ENCODE measurements around the gene HTD2. TPM values are rescaled to one million over a fixed set of nuclear protein-coding genes. Genes with fewer than 3 reads are reported as not detected.

Gene HTD2
- total and polyA plus RNA-seq, 12 donors = 1.6 to 13.2 (median 10.3) TPM

- Histone ChIP-seq H3K27me3 (no peaks in the 10 kb centered on the region), H3K36me3 (replicated peaks in 1 of 2) (no peaks in the 10 kb centered on the region), H3K27ac (no peak overlapping the region), H3K4me3 (no peak overlapping the region), H3K4me1 (replicated peaks in 1 of 2) (peaks cover 8 to 10% of the 10 kb centered on the region in 2 donors), H3K9me3 (replicated peaks in 1 of 3) (no peaks in the 10 kb centered on the region)
- TF ChIP-seq CTCF (IDR thresholded peaks at IDR 0.05) = no peak
- WGBS, 4 donors = 93 to 97% (median 94%) methylated on average over 7 of the region's 7 CpGs
- DNase-seq = no peak
- intact Hi-C loops (cut with DNase I) = no loop called here
These were observed 41.7 kb downstream of the HTD2 start for GRCh38 chr3:58347984-58348383.

GRCh38 chr3:58349792-58350626, 43.7 kb downstream of the HTD2 start:
- no peaks in the 10 kb centered on the region for H3K36me3 ChIP-seq (replicated peaks in 1 of 2)
- no peaks in the 10 kb centered on the region for H3K9me3 ChIP-seq (replicated peaks in 1 of 3)
- WGBS, 4 donors = 71 to 79% (median 75%) methylated on average over 7 of the region's 7 CpGs
- intact Hi-C loops (cut with DNase I) = no loop called here
- DNase-seq = no peak
- H3K4me3 ChIP-seq = no peak overlapping the region
- TF ChIP-seq POLR2A (IDR thresholded peaks at IDR 0.05) (no peak), CTCF (IDR thresholded peaks at IDR 0.05) (no peak)
- peaks cover 8 to 10% of the 10 kb centered on the region in 2 donors for H3K4me1 ChIP-seq (replicated peaks in 1 of 2)
- H3K27ac ChIP-seq = peak overlapping the region in 1 of 5 donors; percentile 46
- H3K27me3 ChIP-seq = no peaks in the 10 kb centered on the region

GRCh38 chr3:58350627-58351013, 44.3 kb downstream of the HTD2 start:
- TF ChIP-seq POLR2A (IDR thresholded peaks at IDR 0.05) (no peak), CTCF (IDR thresholded peaks at IDR 0.05) (no peak)
- Histone ChIP-seq H3K36me3 (replicated peaks in 1 of 2) (no peaks in the 10 kb centered on the region), H3K27ac (peak overlapping the region in 1 of 5 donors; percentile 46), H3K4me1 (replicated peaks in 1 of 2) (peaks cover 9 to 10% of the 10 kb centered on the region in 2 donors), H3K9me3 (replicated peaks in 1 of 3) (no peaks in the 10 kb centered on the region), H3K27me3 (no peaks in the 10 kb centered on the region), H3K4me3 (no peak overlapping the region)
- 83 to 93% (median 85%) methylated on average over 2 of the region's 2 CpGs for WGBS, 4 donors
- intact Hi-C loops (cut with DNase I) = no loop called here
- no peak for DNase-seq

GRCh38 chr3:58351920-58352319, 45.6 kb downstream of the HTD2 start:
- Histone ChIP-seq H3K4me3 (no peak overlapping the region), H3K4me1 (replicated peaks in 1 of 2) (peaks cover 15 to 17% of the 10 kb centered on the region in 2 donors), H3K36me3 (replicated peaks in 1 of 2) (no peaks in the 10 kb centered on the region), H3K9me3 (replicated peaks in 1 of 3) (no peaks in the 10 kb centered on the region), H3K27ac (no peak overlapping the region), H3K27me3 (no peaks in the 10 kb centered on the region)
- intact Hi-C loops (cut with DNase I) = no loop called here
- DNase-seq = no peak
- TF ChIP-seq POLR2A (IDR thresholded peaks at IDR 0.05) (no peak), CTCF (IDR thresholded peaks at IDR 0.05) (no peak)
- 74 to 81% (median 79%) methylated on average over 3 of the region's 3 CpGs for WGBS, 4 donors
